GM19395 (cell line): ENCODE data around the gene BOC.

Experiments
- ATAC-seq: cut with Tn5 transposase; IDR thresholded peaks from one replicate; pipeline ENCODE4 v1.9.1; 2021; ENCODE audit warnings: mild to moderate bottlenecking, moderate library complexity; ENCODE audit not compliant: unreplicated experiment

The BOC gene

DNA sequence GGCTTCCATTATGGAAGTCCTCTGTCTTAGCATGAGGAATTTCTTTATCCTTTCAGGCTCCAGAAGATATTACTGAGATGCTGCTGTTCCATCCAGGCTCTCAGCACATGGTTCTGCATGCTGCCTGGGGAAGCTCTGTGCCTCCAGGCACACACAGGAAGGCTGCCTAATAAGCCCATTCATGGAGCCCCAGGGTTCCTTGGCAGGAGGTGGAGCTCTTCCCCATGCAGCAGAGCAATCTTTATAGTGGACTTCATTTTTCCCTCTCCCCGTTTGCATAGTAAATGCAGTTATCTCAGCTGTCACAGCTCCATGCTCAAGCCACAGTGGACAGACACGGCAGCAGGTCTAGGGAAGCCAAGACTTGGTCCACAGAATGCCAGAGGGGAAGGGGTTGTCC is 57.6 kb downstream of the BOC start:
- ATAC-seq, result no peak

DNA sequence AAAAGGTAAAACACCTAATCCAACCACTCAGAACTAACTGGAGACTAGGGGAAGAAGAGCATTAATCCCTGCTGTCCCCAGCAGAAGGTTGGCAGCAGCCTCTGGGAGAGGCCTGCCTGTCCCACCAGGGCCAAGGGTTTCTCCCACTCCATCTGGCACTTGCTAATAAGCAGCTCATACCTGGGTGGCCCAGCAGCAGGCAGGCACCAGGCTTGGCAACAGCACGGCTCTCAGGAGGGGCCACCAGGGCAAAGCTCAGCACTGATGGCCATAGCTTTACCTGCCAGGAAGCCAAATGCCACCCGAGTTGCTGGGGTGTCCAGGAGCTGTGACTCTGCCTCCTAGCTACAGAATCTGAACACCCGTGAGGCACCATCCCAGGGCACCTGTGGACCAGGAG is 58.3 kb downstream of the BOC start:
- no peak for ATAC-seq

DNA sequence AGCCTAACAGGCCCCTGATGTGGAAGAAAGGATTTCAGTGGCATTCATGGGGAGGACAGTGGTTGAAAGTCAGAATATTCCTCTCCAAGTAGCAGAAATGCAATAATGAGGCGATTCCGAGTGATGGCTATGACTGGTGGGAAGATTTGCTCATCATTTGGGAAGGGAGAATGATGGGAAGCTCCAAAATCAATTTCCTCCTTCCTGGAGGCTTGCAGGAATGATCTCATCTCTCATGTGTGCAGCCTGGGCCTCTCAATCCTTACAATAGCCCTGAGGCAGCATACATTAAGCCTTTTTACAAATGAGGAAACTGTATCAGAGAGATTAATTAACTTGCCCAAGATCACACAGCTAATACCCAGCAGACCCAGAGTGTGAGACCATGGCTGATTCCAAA is 58.7 kb downstream of the BOC start:
- no peak for ATAC-seq

DNA sequence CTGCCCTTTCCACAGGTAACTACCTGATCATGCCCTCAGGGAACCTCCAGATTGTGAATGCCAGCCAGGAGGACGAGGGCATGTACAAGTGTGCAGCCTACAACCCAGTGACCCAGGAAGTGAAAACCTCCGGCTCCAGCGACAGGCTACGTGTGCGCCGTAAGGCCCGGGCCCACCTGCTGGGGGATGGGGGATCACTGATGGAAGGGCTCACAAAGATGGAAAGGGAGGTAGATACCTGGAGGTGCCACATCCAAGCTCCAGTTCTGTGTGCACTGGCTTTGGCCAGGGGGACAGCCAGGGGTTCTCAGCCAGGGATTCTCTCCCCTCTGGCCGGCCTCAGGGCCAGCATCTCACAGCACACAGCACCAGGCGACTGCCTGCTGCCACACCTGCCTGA is 59.4 kb downstream of the BOC start:
- no peak for ATAC-seq

DNA sequence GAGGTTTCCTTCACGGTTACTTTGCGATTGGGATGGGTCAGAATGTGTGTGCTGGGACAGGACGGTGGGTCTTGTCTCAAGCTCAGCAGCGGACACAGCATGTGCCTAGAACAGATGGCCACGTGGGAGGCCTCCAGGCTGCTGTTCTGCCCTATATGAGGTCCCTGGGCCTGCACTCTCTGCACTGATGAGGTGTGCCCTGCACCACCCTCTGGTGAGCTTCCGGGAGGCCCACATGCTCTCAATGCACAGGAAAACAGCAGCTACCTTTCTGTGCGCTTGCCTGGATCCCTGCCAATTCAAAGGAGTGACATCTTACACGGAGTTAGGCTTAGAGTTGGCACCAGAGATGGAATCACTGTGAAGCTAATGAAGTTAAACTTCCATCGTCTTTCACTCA is 59.8 kb downstream of the BOC start:
- ATAC-seq, result no peak

DNA sequence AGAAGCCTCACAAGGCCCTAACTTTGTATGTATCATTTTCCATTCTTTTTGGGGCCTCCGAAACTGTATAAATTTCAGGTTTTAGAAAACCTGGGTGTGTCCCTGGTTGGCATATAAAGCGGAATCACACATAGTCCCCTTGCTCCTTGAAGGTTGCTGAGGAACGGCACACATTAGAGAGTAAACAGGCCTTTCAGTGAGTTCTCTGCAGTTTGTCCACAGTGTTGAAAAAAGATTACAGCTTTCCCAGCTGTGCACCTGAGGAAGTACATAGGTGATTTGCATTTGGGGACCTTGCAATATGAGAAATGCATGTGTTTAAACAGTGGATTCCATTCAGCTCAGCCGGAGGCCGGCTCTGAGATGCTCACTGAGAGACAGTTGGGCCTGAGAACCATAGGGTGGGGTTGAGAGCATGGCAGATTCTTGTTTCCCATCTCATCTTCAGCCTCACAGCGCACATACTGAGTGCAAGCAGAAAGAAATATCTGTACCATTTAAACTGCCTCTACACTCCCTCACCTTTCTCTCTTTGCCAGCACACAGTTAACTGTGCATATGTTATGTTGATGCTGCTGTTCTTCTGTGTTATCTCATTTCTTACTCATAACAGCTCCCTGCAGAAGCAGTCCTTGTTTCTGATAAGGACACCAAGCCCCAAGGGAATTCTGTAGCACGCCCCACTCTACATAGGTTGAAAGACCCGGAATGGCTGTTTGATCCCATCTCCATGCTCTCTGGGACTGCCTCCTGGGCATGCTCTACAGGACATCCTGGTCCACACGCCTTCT is 60.4 kb downstream of the BOC start:
- no peak for ATAC-seq

DNA sequence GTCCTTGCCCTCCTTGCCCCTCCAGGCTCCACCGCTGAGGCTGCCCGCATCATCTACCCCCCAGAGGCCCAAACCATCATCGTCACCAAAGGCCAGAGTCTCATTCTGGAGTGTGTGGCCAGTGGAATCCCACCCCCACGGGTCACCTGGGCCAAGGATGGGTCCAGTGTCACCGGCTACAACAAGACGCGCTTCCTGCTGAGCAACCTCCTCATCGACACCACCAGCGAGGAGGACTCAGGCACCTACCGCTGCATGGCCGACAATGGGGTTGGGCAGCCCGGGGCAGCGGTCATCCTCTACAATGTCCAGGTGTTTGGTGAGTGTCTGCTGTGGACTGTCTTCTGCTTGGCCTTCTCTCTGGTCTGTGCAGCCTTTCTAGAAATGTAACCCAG is 61.0 kb downstream of the BOC start:
- ATAC-seq, result no peak

DNA sequence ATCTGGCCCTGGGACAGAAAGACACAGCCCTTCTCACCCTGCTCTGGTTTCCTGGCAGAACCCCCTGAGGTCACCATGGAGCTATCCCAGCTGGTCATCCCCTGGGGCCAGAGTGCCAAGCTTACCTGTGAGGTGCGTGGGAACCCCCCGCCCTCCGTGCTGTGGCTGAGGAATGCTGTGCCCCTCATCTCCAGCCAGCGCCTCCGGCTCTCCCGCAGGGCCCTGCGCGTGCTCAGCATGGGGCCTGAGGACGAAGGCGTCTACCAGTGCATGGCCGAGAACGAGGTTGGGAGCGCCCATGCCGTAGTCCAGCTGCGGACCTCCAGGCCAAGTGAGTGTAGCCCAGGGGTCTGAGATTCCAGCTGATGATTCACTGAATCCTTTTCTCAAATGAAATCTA is 61.7 kb downstream of the BOC start:
- no peak for ATAC-seq

DNA sequence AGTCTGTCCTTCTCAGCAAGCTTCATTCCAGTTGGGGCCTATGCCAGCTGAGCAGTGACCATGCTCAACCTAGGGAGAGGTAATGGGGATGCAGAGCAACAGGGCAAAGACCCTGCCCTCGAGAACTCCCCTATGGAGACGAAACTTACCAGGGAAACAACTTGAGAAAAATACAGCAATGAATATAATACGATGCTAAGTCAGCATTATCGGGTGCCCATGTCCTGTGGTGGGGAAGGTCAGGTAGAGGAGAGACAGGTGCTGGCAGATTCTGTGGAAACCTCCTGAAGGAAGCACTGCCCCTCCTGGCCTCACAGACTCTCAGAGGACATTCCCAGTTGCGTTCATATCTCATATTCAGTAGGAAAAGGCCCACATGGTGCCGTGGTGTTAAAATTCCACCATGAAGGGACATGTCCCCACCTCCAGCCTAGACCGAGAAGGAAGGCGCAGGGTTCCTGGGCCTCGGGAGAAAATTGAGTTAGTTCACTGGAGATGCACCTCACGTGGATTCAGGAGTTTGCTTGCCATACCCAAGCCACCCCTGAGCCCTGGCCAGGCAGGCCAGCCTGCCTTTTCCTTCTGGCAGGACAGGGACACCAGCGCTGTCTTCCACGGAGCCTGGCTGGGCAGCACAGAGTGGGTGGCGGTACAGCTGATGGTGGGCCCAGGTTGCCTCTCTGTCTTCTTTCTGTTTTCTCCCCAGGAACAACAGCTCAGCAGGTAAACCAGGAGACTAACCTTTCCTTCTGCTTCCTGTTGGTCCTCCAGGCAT is 62.4 kb downstream of the BOC start:
- ATAC-seq, result no peak

DNA sequence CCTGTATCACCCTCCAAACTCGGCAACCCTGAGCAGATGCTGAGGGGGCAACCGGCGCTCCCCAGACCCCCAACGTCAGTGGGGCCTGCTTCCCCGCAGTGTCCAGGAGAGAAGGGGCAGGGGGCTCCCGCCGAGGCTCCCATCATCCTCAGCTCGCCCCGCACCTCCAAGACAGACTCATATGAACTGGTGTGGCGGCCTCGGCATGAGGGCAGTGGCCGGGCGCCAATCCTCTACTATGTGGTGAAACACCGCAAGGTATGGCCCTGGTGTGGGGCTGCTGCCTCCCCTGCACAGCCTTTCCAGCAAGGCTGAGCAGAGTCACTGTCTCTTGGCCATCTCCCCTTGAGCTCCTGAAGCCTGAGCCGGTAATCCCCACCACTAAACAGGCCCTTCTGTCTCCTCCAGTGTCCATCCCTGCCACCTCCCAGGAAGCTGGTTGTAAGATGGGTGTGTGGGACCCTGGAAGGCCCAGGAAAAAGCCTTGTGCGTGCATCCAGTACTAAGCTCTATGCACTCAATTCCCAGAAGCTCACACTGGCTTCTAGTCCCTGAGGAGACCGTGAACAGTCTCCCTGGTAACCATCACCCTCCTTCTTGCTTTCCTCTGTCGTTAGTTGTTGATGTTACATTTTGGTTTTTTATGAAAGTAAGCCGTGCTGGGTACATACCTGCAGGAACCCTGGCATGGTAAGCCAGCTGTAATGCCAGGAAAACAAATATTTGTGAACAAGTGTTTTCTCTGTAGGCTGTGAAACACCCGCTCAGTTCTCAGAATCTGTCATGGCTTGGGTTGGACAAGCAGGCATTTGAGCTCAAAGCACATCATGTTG is 63.3 kb downstream of the BOC start:
- no peak for ATAC-seq

DNA sequence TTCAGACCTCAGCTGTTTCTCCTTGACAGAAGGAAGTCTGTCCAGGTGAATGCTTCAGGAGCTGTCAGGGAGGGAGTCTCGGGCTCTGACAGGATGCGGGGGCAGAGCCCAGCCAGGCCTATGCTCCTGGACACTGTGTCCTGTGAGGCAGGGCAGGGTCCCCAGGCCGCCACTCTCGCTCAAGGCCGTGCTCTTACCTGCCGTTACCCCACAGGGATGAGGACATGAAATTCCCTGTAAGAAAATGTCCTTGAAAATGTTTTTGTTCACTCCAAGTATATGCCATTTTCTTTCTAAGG is 63.9 kb downstream of the BOC start:
- no peak for ATAC-seq

DNA sequence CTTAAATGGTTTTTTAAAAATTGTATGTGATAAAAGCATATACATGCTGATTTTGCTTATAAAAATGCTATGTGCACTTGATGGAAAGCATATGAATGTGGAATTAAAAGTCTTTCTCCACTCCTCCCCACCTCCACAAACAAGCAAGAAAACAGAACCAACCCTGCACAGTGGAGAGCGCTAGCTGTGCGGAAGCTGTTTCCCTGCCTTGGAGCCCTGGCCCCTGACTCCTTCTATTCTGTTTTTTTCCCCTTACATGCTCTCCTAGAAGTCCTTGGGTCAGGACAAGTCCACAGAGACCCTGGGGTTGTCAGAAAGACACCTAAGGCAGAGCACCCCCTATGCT is 64.2 kb downstream of the BOC start:
- no peak for ATAC-seq

DNA sequence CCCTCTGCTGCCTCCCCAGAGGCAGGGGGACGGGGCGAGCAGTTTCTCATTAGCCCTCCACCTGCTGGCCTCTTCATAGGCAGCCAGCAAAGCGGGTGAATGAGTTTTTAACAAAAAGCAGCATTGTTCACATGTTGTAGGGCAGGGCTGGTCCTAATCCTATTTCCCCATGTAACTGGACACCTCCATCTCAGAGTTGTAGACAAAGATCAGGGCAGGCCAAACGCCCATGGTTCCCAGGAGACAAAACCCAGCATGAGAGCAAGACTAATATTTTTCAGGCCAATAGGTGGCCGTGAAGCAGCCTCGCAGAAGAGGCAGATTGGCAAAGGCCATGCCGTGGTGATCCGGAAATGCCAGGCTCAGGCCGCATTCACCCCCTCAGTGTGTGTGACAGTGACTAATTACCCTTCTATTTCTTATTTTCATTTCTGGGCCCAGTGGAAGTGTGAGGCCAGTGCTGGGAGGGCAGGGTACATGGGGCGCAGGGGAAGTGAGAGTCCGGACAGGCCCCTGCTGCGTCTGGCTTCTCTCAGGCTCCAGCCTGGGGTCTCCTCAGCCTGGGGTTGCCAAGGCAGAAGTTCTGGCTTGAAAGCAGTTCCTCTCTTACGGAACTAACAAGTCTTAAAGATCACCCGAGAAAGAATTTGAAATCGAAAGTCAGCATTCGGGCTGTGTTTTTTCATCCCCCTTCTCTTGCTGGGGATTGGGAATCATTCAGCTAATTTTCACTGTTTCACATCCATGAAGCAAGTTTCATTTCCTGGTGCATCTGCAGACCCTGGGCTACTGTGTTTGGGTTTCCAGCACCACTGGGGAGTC is 64.8 kb downstream of the BOC start:
- peak; percentile 75 for ATAC-seq

DNA sequence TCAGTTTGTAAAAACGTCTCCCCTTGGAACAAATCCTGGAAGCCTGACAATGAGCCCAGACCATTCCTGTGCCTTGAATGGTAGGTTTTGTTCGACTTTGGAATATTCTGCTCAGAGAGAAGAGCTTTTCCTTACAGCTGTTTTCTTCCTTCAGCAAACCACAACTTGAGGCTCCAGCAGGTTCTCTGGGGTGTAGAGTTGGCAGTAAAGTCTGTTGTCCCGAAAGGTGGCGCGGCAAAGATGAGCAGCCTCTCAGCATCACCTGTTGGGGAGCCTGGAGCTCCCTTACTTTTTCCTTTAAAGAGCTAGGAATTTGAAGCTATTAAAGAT is 65.4 kb downstream of the BOC start:
- ATAC-seq, result no peak

DNA sequence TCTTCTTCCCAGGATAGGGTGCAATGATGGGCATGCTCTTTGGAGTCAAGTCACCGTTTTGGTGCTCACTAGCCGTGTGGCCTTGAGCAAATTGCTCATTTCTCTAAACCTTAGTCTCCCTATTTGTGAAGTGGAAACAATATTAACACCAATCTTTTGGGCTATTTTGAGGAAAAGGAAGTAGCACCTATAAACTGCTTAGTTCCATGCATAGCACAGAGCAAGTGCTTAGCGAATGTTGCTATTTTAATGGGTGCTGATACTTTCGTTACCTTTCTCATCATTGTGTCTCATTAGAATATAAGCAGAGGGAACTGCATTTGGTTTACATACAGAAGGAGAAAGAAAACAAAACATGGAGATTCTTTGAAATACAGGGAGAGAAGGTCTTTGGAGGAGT is 66.1 kb downstream of the BOC start:
- ATAC-seq, result peak; percentile 55

DNA sequence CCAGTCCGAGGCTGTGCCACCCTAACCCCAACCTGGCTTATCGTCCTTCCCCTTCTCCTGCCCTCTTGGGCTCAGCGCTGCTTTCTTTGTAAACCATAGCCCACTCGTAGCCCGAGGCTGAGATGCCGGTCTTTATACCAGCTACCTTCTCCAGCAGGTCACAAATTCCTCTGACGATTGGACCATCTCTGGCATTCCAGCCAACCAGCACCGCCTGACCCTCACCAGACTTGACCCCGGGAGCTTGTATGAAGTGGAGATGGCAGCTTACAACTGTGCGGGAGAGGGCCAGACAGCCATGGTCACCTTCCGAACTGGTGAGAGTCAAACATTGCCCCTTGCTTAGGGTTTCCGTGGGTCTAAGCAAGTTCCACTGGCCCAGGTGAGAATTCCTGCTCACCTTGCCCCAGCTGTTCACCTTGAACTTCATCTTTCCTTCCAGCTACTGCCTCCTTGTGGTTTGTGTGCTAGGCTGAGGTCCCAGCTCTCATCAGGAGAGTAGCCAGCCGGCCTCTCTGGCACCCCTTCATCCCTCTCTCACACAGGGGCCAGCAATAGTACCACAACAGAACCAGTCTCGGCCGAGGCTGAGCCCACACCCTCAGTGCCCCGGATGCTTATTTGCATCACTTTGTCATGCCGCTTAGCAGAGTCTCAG is 66.7 kb downstream of the BOC start:
- no peak for ATAC-seq

DNA sequence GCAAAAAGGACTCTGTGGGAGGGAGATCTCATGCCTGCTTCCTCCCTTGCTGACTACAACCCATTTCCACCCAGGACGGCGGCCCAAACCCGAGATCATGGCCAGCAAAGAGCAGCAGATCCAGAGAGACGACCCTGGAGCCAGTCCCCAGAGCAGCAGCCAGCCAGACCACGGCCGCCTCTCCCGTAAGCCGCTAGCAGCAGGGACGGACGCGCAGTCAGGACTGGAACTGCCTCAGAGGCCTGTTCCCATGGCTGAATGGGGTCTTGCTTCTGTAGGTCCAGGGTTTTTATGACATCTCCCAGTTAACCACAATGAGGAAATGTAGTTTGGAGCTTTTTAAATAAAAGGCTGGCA is 67.2 kb downstream of the BOC start:
- ATAC-seq, result no peak

DNA sequence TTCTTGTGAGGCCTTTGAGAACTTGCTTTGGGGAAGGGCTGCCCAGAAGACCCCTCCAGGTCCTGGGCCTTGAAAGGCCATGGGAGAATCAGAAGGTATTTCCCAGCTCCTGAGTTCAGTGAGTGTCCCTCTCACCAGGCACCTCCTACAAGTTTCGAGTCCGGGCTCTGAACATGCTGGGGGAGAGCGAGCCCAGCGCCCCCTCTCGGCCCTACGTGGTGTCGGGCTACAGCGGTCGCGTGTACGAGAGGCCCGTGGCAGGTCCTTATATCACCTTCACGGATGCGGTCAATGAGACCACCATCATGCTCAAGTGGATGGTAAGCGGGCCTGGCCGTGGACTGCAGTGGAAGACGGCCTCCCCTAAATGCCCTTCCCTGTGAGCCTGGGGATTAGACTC is 68.3 kb downstream of the BOC start:
- no peak for ATAC-seq

DNA sequence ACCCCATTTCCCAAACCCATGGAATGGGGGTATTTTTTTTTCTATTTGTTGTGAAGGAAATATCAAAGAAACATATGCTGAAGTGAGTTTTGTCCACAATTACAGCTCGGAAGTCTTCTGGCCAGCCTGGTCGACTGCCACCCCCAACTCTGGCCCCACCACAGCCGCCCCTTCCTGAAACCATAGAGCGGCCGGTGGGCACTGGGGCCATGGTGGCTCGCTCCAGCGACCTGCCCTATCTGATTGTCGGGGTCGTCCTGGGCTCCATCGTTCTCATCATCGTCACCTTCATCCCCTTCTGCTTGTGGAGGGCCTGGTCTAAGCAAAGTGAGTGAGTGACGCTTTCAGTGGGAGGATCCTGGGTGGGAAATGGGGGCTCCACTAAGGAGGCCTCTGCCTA is 71.9 kb downstream of the BOC start:
- ATAC-seq, result no peak

DNA sequence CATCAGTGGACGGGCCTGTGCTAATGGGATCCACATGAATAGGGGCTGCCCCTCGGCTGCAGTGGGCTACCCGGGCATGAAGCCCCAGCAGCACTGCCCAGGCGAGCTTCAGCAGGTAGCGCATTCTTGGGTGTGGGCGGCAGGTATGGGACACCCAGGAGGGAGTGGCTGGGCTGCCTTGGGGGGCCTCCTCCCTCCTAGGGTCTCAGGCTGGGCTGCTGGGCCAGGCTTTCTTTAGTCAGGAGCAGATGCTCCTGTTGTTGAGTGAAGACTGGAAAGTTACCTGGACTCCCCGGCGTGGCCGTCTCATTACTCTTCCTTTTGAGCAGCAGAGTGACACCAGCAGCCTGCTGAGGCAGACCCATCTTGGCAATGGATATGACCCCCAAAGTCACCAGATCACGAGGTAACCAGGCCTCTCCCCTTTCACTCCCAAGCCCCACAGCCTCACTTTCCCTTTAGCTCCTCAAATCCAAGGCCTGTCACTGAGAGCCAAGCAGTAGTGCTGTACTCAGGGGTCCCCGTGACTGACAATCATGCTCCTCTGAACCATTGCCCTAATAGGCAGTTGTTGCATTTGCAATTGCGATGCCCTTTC is 73.2 kb downstream of the BOC start:
- ATAC-seq, result no peak
